Medulla oblongata (tissue), 1 donor: Measurements from ENCODE around the gene RAB18.
"Not testable (repeated sequence)": the region's sequence is repeated elsewhere in the genome, so short reads cannot be mapped to it uniquely, and the experiment has no call there.

Experiments
- DNase-seq: peaks from one replicate; pipeline ENCODE4 v3.0.0-alpha.2; 2015; ENCODE audit errors: extremely low spot score

The RAB18 gene

GRCh38 chr10:27547047-27547446 is 42.9 kb downstream of the RAB18 start:
- no peak for DNase-seq

GRCh38 chr10:27547482-27547881 is 43.4 kb downstream of the RAB18 start:
- DNase-seq = no peak

GRCh38 chr10:27550823-27551222 is 46.7 kb downstream of the RAB18 start:
- no peak for DNase-seq

- DNase-seq = peak; percentile 74
Observed at GRCh38 chr10:27558612-27559020, 54.5 kb downstream of the RAB18 start.

- no peak for DNase-seq
Observed at GRCh38 chr10:27561334-27561733, 57.2 kb downstream of the RAB18 start.

- no peak for DNase-seq
Observed at GRCh38 chr10:27564398-27564797, 60.3 kb downstream of the RAB18 start.

- no peak for DNase-seq
Observed at GRCh38 chr10:27564880-27565279, 60.8 kb downstream of the RAB18 start.

GRCh38 chr10:27568196-27569175 is 64.4 kb downstream of the RAB18 start:
- DNase-seq = no peak

- no peak for DNase-seq
Observed at GRCh38 chr10:27569946-27570345, 65.8 kb downstream of the RAB18 start.

- DNase-seq = not testable (repeated sequence)
Observed at GRCh38 chr10:27577038-27577437, 72.9 kb downstream of the RAB18 start.

- DNase-seq = no peak
Observed at GRCh38 chr10:27578316-27578715, 74.2 kb downstream of the RAB18 start.

- no peak for DNase-seq
Observed at GRCh38 chr10:27581225-27581624, 77.1 kb downstream of the RAB18 start.

GRCh38 chr10:27584302-27584701 is 80.2 kb downstream of the RAB18 start:
- DNase-seq = no peak
